ENCODE data around the gene PIK3C2B. TPM values are rescaled to one million over a fixed set of nuclear protein-coding genes. Genes with fewer than 3 reads are reported as not detected.

PIK3C2B gene
- polyA plus RNA-seq, 1 donor from 2014 or later: 23.7 TPM

DNA sequence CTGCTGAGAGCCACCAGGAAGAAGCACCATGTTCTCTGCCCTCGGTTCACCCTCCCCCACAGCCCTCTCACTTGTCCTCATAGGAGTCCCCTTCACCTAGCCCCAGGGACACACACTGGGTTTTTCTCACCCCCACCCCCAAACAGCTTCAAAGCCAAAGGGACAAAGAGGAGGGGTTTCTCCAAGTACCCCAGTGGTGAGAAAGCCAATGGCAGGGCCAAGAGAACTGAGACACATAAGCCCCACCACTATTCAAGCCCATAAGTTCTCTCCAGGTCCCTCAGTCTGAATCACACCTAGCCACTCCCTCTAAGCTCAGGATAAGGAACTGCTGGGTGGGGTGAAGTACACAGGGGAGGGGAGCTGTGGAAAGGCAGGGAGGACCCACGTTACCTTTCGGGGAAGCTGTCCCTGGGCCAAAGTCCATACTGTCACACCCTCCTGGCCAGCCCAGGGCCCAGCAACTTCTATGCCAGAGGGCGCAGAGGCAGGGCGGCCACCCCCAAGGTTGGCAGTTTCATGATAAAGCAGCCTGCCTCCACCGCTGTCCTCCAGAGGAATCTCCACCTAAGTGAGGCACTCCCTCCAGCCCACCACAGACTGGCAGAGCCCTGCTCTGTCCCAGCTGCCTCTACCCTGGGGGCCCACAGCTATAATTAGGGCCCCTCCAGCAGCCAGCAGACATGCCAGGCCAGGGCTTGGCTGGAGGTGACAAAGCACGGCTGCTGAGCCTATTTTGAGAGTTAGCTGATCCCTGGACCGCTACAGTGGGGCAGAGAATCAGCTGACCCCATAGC lies 43.9 kb downstream of the PIK3C2B start:
- Histone ChIP-seq H3K9me2 (ENCODE audit: insufficient read depth, low read length) (no peaks in the 10 kb centered on the region), H3K4me2 (ENCODE audit: low read length) (no peak overlapping the region), H3K27ac (ENCODE audit: low read length) (no peak overlapping the region), H3K79me2 (replicated peaks; ENCODE audit: insufficient read depth, low read length) (no peaks in the 10 kb centered on the region), H3F3A (ENCODE audit: insufficient read depth, low read length, poor library complexity, severe bottlenecking) (no peaks in the 10 kb centered on the region), H4K20me1 (ENCODE audit: insufficient read depth) (no peaks in the 10 kb centered on the region), H3K27me3 (ENCODE audit: insufficient read depth, low read depth, low read length) (no peaks in the 10 kb centered on the region), H2AFZ (ENCODE audit: low read depth, low read length) (no peak overlapping the region), H3K36me3 (ENCODE audit: insufficient read depth, low read length) (peaks cover 23% of the 10 kb centered on the region), H3K9me3 (ENCODE audit: low read length) (no peaks in the 10 kb centered on the region), H3K4me3 (ENCODE audit: low read length) (no peak overlapping the region), H3K9ac (ENCODE audit: low read length) (no peak overlapping the region)
- TF ChIP-seq, protein P1, sequence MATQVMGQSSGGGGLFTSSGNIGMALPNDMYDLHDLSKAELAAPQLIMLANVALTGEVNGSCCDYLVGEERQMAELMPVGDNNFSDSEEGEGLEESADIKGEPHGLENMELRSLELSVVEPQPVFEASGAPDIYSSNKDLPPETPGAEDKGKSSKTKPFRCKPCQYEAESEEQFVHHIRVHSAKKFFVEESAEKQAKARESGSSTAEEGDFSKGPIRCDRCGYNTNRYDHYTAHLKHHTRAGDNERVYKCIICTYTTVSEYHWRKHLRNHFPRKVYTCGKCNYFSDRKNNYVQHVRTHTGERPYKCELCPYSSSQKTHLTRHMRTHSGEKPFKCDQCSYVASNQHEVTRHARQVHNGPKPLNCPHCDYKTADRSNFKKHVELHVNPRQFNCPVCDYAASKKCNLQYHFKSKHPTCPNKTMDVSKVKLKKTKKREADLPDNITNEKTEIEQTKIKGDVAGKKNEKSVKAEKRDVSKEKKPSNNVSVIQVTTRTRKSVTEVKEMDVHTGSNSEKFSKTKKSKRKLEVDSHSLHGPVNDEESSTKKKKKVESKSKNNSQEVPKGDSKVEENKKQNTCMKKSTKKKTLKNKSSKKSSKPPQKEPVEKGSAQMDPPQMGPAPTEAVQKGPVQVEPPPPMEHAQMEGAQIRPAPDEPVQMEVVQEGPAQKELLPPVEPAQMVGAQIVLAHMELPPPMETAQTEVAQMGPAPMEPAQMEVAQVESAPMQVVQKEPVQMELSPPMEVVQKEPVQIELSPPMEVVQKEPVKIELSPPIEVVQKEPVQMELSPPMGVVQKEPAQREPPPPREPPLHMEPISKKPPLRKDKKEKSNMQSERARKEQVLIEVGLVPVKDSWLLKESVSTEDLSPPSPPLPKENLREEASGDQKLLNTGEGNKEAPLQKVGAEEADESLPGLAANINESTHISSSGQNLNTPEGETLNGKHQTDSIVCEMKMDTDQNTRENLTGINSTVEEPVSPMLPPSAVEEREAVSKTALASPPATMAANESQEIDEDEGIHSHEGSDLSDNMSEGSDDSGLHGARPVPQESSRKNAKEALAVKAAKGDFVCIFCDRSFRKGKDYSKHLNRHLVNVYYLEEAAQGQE (IDR thresholded peaks at IDR 0.05; ENCODE audit: borderline replicate concordance): no peak
- TF ChIP-seq SMC3 (conservative IDR thresholded peaks at IDR 0.05; ENCODE audit: poor library complexity) (no peak), MXI1 (conservative IDR thresholded peaks at IDR 0.05; ENCODE audit: poor library complexity, severe bottlenecking) (no peak), RAD21 (conservative IDR thresholded peaks at IDR 0.05) (no peak), POLR2AphosphoS5 (IDR thresholded peaks at IDR 0.05) (no peak), TAF1 (IDR thresholded peaks at IDR 0.05; ENCODE audit: low read depth) (no peak), EP300 (conservative IDR thresholded peaks at IDR 0.05; ENCODE audit: poor library complexity, severe bottlenecking) (no peak), EZH2 (IDR thresholded peaks at IDR 0.05; ENCODE audit: borderline replicate concordance, insufficient read depth, low read length, poor library complexity, severe bottlenecking) (no peak)
- TF ChIP-seq, protein P2, sequence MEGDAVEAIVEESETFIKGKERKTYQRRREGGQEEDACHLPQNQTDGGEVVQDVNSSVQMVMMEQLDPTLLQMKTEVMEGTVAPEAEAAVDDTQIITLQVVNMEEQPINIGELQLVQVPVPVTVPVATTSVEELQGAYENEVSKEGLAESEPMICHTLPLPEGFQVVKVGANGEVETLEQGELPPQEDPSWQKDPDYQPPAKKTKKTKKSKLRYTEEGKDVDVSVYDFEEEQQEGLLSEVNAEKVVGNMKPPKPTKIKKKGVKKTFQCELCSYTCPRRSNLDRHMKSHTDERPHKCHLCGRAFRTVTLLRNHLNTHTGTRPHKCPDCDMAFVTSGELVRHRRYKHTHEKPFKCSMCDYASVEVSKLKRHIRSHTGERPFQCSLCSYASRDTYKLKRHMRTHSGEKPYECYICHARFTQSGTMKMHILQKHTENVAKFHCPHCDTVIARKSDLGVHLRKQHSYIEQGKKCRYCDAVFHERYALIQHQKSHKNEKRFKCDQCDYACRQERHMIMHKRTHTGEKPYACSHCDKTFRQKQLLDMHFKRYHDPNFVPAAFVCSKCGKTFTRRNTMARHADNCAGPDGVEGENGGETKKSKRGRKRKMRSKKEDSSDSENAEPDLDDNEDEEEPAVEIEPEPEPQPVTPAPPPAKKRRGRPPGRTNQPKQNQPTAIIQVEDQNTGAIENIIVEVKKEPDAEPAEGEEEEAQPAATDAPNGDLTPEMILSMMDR (IDR thresholded peaks at IDR 0.05; ENCODE audit: poor library complexity, severe bottlenecking): no peak

DNA sequence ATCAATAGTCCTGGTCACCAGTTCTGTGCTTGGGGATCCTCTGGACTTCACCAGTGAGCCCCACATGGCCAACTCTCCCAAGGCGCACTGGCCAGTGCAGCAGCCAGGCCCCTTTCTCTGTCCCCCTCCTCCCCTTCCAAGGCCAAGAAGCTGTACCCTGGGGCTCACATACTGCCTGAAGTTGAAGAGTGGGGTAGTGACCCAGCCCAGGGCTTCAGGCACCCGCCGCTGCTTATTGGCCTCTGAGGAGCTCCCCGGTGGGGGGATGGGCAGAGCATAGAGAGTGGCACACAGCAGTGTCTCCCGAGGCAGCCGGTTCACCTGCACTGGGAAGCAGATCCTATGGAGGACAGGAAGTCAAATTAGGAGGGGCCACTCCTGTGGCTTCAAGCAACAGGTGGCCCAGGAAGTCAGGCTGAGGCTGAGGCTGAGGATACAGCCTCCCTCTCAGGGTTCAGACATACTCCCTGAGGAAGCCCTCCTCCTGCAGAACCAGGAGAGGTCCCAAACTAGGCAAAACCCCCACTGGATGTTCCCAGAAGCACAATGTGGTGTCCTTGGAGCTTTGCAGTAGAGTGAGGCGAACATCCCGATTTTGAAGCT lies 44.8 kb downstream of the PIK3C2B start:
- no peaks in the 10 kb centered on the region for H3K9me3 ChIP-seq (ENCODE audit: low read length)
- no peaks in the 10 kb centered on the region for H4K20me1 ChIP-seq (ENCODE audit: insufficient read depth)
- no peak overlapping the region for H3K4me3 ChIP-seq (ENCODE audit: low read length)
- H3K27me3 ChIP-seq (ENCODE audit: insufficient read depth, low read depth, low read length): no peaks in the 10 kb centered on the region
- no peaks in the 10 kb centered on the region for H3K79me2 ChIP-seq (replicated peaks; ENCODE audit: insufficient read depth, low read length)
- no peaks in the 10 kb centered on the region for H3K9me2 ChIP-seq (ENCODE audit: insufficient read depth, low read length)
- no peak overlapping the region for H3K4me2 ChIP-seq (ENCODE audit: low read length)
- no peak for TF ChIP-seq EP300 (conservative IDR thresholded peaks at IDR 0.05; ENCODE audit: poor library complexity, severe bottlenecking)
- TF ChIP-seq, protein P2 (IDR thresholded peaks at IDR 0.05; ENCODE audit: poor library complexity, severe bottlenecking): no peak
- TF ChIP-seq, protein P1 (IDR thresholded peaks at IDR 0.05; ENCODE audit: borderline replicate concordance): no peak
- no peak for TF ChIP-seq TAF1 (IDR thresholded peaks at IDR 0.05; ENCODE audit: low read depth)
- no peak for TF ChIP-seq RAD21 (conservative IDR thresholded peaks at IDR 0.05)
- no peak for TF ChIP-seq EZH2 (IDR thresholded peaks at IDR 0.05; ENCODE audit: borderline replicate concordance, insufficient read depth, low read length, poor library complexity, severe bottlenecking)
- no peak for TF ChIP-seq POLR2AphosphoS5 (IDR thresholded peaks at IDR 0.05)
- TF ChIP-seq SMC3 (conservative IDR thresholded peaks at IDR 0.05; ENCODE audit: poor library complexity): no peak
- TF ChIP-seq MXI1 (conservative IDR thresholded peaks at IDR 0.05; ENCODE audit: poor library complexity, severe bottlenecking): no peak
- H3K27ac ChIP-seq (ENCODE audit: low read length): no peak overlapping the region
- H2AFZ ChIP-seq (ENCODE audit: low read depth, low read length): no peak overlapping the region
- no peaks in the 10 kb centered on the region for H3F3A ChIP-seq (ENCODE audit: insufficient read depth, low read length, poor library complexity, severe bottlenecking)
- H3K9ac ChIP-seq (ENCODE audit: low read length): no peak overlapping the region
- peaks cover 23% of the 10 kb centered on the region for H3K36me3 ChIP-seq (ENCODE audit: insufficient read depth, low read length)

Measured in neural cell (in vitro differentiated cells).